DMS53 treated with DMSO at 0.1 percent for 48 hours (cell line): ENCODE measurements around the gene STYXL1.

Source experiments
- DNase-seq: peaks from one replicate; lab custom pipeline; 2025; ENCODE audit not compliant: unreplicated experiment; lab: John Stamatoyannopoulos, UW

Gene STYXL1

DNA sequence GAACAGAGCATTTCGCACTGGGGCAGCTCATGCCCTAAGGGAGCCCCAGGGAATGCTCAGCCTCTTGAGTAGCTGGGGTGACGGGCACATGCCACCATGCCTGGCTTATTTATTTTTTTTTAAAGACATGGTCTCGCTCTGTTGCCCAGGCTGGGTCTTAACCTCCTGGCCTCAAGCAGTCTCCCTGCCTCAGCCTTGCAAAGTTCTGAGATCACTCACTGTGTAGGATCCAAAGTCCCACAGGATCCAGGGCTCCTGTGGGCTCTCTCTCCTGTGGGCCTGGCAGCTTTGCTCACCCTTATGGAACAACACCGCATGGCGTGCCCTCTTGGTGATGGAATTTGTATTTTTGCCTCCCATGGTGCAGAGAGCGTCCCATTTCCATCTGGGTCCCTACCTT lies 87.4 kb downstream of the STYXL1 start:
- no peak for DNase-seq

DNA sequence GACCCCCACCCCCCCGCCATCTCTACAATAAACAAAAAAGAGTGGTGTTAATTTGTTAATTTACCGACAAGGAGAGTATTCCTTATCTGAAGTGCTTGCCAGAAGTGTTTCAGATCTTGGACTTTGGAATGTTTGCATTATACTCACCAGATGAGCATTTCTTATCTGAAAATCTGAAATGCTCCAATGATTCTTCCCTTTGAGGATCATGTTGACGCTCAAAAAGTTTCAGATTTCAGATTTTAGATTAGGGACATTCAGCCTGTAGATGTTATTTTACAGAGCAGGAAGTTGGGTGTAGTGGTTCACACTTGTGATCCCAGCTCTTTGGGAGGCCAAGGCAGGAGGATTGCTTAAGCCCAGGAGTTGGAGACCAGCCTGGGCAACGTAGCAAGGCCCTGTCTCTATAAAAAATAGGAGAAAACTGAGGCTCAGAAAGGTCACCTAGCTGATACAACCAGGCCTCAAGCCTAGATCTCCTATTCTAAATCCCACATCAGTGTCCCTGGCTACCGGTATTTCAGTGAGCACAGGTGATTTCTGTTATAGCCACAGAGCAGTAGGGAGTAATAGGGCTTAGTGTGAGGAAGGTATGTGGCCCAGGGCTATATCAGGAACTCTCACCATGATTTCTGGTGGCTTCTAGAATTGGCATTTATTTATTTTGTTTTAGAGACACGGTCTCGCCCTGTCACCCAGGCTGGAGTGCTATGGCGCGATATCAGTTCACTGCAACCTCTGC lies 88.8 kb downstream of the STYXL1 start:
- DNase-seq = no peak

DNA sequence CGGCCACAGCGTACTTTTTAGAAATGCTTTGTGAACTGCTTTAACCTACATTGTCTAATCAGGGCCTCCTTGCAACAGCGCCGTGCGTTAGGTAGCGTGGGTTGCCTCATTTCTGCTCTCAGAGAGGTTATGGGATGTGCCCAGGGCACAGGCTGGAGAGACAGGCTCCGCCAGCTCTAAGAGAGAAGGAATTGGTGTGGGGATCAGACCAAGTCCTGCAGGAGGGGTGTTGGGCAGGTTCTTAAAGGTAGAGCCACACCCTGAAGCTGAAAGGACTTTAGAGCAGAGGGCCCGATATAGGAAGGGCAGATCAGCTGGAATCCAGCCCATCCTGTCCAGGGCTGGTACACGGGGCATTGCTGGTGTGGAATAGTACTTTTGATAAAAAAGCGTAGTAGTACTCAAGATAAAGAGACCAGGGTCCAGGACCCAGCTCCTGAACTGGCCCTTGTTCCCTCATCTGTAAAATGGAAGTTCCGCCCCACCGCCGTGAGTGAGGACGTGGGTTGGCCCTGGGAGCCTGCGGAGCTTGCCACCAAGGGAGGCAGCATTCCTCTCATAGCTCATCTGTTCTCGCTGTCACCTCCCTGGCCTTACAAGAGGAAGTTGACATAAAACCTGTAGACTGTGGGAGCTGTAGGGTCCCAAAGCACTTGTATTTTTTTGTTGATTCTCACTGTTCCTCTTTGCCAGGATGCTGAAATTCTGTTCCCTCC lies 90.6 kb downstream of the STYXL1 start:
- DNase-seq = no peak

DNA sequence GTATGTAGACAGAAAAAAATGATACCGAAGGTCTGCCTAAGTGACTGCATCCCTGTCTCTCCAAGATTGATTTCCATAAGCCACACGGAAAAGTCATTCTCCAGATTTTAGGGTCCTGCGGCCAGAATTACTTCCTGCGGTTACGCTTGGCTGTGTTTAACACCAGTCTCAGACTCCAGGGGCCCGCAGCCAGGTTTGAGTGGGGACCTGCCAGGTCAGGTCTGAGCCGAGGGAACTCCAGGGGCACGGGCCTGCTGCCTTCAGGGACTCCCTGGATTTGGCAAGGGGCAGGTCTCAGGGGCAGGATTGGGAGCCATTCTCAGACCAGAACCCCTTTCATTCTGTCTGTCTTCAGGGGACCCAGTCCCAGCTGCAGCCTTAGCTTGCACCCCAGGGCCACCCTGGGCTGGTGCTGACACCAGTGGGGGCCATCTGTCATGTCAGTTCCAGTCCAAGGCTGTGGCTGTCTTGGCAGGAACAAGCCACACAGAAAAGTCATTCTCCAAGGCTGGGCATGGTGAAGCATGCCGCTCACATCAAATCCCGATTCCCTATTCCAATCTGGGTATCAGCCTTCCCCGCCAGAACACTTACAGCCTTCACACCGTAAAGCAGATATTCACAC lies 92.4 kb downstream of the STYXL1 start:
- no peak for DNase-seq

DNA sequence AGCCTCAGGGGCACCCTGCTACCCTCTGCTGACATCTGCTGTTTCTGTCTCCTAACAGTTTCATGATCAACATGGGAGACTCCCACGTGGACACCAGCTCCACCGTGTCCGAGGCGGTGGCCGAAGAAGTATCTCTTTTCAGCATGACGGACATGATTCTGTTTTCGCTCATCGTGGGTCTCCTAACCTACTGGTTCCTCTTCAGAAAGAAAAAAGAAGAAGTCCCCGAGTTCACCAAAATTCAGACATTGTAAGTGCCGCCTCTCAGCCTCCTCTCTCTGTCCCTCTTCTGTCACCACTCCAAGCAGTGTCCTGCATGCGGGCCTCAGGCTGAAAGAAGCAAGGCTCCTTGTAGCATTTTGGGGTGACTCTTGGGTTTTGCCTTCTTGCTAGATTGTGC lies 93.9 kb downstream of the STYXL1 start:
- DNase-seq = no peak

DNA sequence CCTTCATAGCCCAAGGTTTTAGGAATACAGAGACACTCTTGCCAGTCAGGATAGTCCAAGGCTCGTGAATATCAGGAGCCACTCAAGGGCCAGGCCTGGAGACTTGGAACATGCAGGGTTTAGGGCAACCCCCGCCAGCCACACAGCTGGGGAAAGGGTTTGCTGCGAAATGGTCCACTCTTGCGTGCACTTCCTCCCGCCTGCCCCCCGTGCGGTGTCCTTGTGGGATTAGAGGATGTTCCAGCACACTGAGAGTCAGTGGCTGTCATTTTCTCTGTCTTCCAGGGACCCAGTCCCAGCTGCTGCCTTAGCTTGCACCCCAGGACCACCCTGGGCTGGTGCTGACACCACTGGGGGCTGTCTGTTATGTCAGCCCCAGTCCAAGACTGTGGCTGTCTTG lies 94.4 kb downstream of the STYXL1 start:
- no peak for DNase-seq

DNA sequence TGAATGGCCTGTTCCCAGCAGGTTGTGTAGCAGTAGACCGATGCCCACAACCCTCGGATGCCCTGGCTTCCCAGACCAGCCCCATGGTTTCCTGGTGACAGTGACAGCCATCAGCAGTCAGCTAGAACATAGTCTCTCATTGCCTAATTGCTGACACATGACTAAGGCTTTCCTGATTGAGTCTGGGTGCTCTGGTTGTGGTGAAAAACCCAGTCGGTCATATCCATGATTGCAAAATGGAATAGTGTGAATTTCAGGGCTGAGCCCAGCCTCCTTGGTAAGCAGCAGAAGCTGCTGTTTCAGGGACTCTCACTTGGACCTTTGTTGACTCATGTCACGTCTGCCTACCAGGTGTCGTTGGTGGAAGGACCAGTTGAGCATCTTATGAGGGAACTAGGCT lies 96.3 kb downstream of the STYXL1 start:
- no peak for DNase-seq

DNA sequence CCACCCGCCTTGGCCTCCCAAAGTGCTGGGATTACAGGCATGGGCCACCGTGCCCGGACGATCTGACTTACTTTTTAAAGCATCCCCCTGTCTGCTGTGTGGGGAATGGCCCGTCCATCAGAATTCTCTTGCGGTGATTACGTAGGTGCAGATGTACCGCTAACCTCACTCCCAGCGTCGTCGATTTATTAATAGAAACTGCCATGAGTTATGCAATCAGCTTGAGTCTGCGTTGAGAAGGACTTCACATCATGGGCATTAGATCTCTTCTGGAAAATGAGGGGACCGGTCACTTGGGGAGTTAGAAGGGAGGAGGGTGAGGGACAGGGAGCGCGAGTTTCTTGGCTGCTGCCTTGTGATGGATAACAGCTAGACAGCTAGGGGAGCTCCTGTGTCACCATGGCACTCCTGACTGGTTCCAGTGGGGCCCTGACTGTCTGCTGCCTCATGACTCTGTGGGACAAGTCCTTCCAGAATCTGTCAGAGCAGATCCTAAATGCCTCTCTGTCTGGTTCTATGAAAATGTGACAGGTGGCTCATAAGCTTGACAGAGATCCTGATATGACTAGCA lies 97.6 kb downstream of the STYXL1 start:
- DNase-seq = no peak

DNA sequence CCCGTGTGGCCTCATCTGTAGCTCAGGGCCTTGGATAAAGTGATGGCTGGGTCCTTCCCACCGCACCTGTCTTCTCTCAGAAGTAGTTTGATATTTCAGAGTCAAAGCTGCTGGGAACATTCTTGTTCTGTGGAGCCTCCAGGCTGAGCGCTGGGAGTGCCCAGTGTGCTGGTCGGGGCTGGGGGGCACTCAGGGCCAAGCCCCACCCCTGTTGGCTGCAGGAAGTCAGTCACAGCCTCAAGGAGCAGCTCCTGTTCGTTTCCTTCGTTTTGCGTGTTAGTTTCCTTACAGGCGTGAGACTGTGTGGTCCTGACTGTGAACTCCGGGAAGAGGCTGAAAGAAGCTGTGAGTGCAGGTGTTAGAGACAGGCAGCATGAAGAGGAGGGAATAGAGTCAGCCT lies 99.6 kb downstream of the STYXL1 start:
- no peak for DNase-seq
